GM12873 (cell line): Measurements from ENCODE around the gene RAB40B.

Experiments
- TF ChIP-seq, protein P1 (sequence below): IDR thresholded peaks from 2 replicates; pipeline ENCODE4 v1.5.1; 2012; ENCODE audit warnings: low read depth, mild to moderate bottlenecking, moderate library complexity, low read length, control low read depth; ENCODE audit not compliant: insufficient read depth; ENCODE audit errors: missing control alignments

The RAB40B gene

DNA sequence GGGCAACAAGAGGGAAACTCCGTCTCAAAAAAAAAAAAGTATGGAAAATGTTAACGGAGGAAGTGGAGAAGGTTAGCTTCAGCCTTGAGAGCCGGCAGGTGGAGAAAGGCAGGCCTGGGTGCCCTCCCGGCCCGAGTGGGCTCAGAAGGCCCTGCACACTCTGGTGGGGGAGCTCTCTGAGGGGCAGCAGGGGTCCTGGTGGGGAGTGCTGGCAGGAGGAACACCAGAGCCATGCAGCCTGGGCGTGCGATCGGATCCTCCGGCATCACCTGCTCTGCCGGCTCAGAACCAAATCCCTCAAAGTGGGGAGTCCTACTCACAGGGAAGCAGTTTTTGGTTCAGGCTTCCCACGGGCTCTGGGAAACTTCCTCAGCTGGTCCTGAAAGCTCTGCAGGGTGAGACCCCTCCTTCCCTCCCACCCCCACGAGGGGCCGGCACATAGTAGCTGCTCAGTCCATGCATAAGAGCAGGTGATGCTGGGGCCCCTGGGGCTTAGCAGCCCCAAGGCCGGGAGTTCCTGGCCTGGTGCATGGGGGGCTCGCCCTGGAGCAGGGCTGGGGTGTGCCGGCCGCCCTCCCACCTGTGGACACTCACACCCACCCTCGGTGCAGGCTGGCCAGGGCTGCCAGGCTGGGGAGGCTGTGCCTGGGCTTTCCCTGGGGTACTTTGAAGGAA lies 38.1 kb upstream of the RAB40B start:
- TF ChIP-seq, protein P1, sequence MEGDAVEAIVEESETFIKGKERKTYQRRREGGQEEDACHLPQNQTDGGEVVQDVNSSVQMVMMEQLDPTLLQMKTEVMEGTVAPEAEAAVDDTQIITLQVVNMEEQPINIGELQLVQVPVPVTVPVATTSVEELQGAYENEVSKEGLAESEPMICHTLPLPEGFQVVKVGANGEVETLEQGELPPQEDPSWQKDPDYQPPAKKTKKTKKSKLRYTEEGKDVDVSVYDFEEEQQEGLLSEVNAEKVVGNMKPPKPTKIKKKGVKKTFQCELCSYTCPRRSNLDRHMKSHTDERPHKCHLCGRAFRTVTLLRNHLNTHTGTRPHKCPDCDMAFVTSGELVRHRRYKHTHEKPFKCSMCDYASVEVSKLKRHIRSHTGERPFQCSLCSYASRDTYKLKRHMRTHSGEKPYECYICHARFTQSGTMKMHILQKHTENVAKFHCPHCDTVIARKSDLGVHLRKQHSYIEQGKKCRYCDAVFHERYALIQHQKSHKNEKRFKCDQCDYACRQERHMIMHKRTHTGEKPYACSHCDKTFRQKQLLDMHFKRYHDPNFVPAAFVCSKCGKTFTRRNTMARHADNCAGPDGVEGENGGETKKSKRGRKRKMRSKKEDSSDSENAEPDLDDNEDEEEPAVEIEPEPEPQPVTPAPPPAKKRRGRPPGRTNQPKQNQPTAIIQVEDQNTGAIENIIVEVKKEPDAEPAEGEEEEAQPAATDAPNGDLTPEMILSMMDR: no peak

GRCh38 chr17:82734987-82735866 lies 36.7 kb upstream of the RAB40B start, which contains the start of gene FN3K:
Gene FN3K, plus strand, starts transcription at chr17:82735615. Its CDS starts 22 bp downstream, at chr17:82735637.
- TF ChIP-seq, protein P1: no peak

GRCh38 chr17:82732118-82732743 lies 33.7 kb upstream of the RAB40B start:
- TF ChIP-seq, protein P1: no peak

- TF ChIP-seq, protein P1: no peak
These were observed 31.2 kb upstream of the RAB40B start for GRCh38 chr17:82729479-82730260.

GRCh38 chr17:82726427-82726826 lies 27.9 kb upstream of the RAB40B start:
- TF ChIP-seq, protein P1: no peak

GRCh38 chr17:82723169-82723807 lies 24.8 kb upstream of the RAB40B start:
- TF ChIP-seq, protein P1: no peak
